H1 (cell line): ENCODE results near the gene XAF1. TPM values are rescaled to one million over a fixed set of nuclear protein-coding genes. Genes with fewer than 3 reads are reported as not detected.

ENCODE experiments used
- CTCF ChIA-PET: fragments of 300-600 bp; sonication (Branson Sonifier 250); formaldehyde crosslinking; loops from one replicate; lab custom pipeline; 2021; ENCODE audit not compliant: partially characterized antibody; lab: Charles Lee
- POLR2A ChIA-PET: fragments of 300-600 bp; sonication (Branson Sonifier 250); formaldehyde crosslinking; loops from one replicate; lab custom pipeline; 2021; ENCODE audit warnings: inconsistent platforms; ENCODE audit not compliant: partially characterized antibody; lab: Charles Lee
- DNase-seq, 2 experiments: peaks; one replicate each; pipeline versions ENCODE4 v3.0.0 to v3.0.0-alpha.2; 2010 to 2022; ENCODE audit warnings: low spot score in 2 of 2, low read depth in 1 of 2, mixed read lengths in 1 of 2
- FAIRE-seq: peaks from 2 replicates; lab custom pipeline; 2011; peaks lifted over from hg19 to GRCh38; lab: Jason Lieb, UNC
- H2AFZ ChIP-seq: 2 replicates; pipeline ENCODE4 v1.8.1; 2012; ENCODE audit warnings: low read length, inconsistent platforms
- H2AK5ac ChIP-seq: 2 replicates; pipeline ENCODE4 v1.6.1; 2013; ENCODE audit warnings: low read depth, low read length
- H2BK120ac ChIP-seq: replicated peaks from 2 replicates; pipeline ENCODE3; 2013; ENCODE audit warnings: low read depth, low read length, inconsistent platforms
- H2BK12ac ChIP-seq: 2 replicates; pipeline ENCODE4 v1.6.1; 2013; ENCODE audit warnings: low read depth, low read length
- H2BK15ac ChIP-seq: 2 replicates; pipeline ENCODE4 v1.6.1; 2013; ENCODE audit warnings: low read length
- H2BK20ac ChIP-seq: 2 replicates; pipeline ENCODE4 v1.6.1; 2013; ENCODE audit warnings: low read length
- H2BK5ac ChIP-seq: 2 replicates; pipeline ENCODE4 v1.6.1; 2013; ENCODE audit warnings: low read depth, low read length
- H3K14ac ChIP-seq: 2 replicates; pipeline ENCODE4 v1.6.1; 2013; ENCODE audit warnings: inconsistent platforms; ENCODE audit not compliant: insufficient read length
- H3K18ac ChIP-seq: 2 replicates; pipeline ENCODE4 v1.6.1; 2013; ENCODE audit warnings: low read length; ENCODE audit errors: extremely low read depth
- H3K23ac ChIP-seq: 2 replicates; pipeline ENCODE4 v1.6.1; 2013; ENCODE audit warnings: inconsistent platforms; ENCODE audit not compliant: insufficient read length
- H3K23me2 ChIP-seq: 2 replicates; pipeline ENCODE4 v1.6.1; 2013; ENCODE audit warnings: low read depth, low read length
- H3K27ac ChIP-seq: 2 replicates; pipeline ENCODE4 v1.6.1; 2011; ENCODE audit warnings: low read depth, low read length, inconsistent platforms
- H3K27me3 ChIP-seq, 4 experiments: replicated peaks in 1 of 4; 1 replicate in 1 of 4; 2 replicates in 3 of 4; pipeline versions ENCODE4 v1.6.1 to v1.8.1; 2011 to 2013; ENCODE audit warnings: low read length in 3 of 4, mild to moderate bottlenecking in 3 of 4, inconsistent platforms in 2 of 4, mixed read lengths in 2 of 4, moderate library complexity in 1 of 4; ENCODE audit not compliant: control insufficient read depth in 3 of 4, insufficient read depth in 3 of 4; ENCODE audit errors: extremely low read depth in 1 of 4
- H3K36me3 ChIP-seq, 4 experiments: 2 replicates each; pipeline versions ENCODE4 v1.6.1 to v1.8.1; 2011 to 2013; ENCODE audit warnings: mild to moderate bottlenecking in 4 of 4, low read length in 3 of 4, moderate library complexity in 2 of 4, control low read depth in 1 of 4, inconsistent platforms in 1 of 4; ENCODE audit not compliant: insufficient read depth in 4 of 4, control insufficient read depth in 2 of 4
- H3K4ac ChIP-seq: replicated peaks from 2 replicates; pipeline ENCODE3; 2013; ENCODE audit warnings: low read length, low read depth, mixed read lengths, inconsistent platforms; ENCODE audit not compliant: insufficient read length
- H3K4me1 ChIP-seq, 4 experiments: replicated peaks in 1 of 4; 1 replicate in 1 of 4; 2 replicates in 3 of 4; pipeline versions ENCODE4 v1.6.1 to v1.8.1; 2011 to 2013; ENCODE audit warnings: low read length in 3 of 4, inconsistent platforms in 2 of 4, mixed read lengths in 1 of 4; ENCODE audit not compliant: insufficient read depth in 4 of 4, control insufficient read depth in 3 of 4
- H3K4me2 ChIP-seq, 2 experiments: 2 replicates each; pipeline versions ENCODE4 v1.6.1 to v1.8.1; 2011 to 2013; ENCODE audit warnings: low read depth in 2 of 2, low read length in 2 of 2, control low read depth in 1 of 2, inconsistent platforms in 1 of 2, mild to moderate bottlenecking in 1 of 2; ENCODE audit not compliant: insufficient read depth in 1 of 2
- H3K4me3 ChIP-seq, 4 experiments: fragments of 200-600, 300-600 bp in 1 of 4; sonication (generic), shearing (Covaris generic), sonication (Bioruptor Twin) in 1 of 4; 2 replicates each; pipeline versions ENCODE4 v1.5.1 to v1.8.1; 2011 to 2016; ENCODE audit warnings: low read length in 4 of 4, low read depth in 3 of 4, control low read depth in 2 of 4, inconsistent platforms in 2 of 4, mild to moderate bottlenecking in 2 of 4, mixed read lengths in 1 of 4, moderate library complexity in 1 of 4; ENCODE audit not compliant: insufficient read depth in 2 of 4; ENCODE audit errors: extremely low read depth in 1 of 4
- H3K56ac ChIP-seq: replicated peaks from 2 replicates; pipeline ENCODE3; 2013; ENCODE audit warnings: low read depth, mild to moderate bottlenecking, mixed read lengths, low read length, inconsistent platforms; ENCODE audit not compliant: insufficient read length
- H3K79me1 ChIP-seq: 2 replicates; pipeline ENCODE4 v1.6.1; 2013; ENCODE audit warnings: low read depth, low read length, control low read depth
- H3K79me2 ChIP-seq, 2 experiments: 2 replicates each; pipeline versions ENCODE4 v1.6.1 to v1.8.1; 2012 to 2013; ENCODE audit warnings: low read length in 2 of 2, mild to moderate bottlenecking in 2 of 2, inconsistent platforms in 1 of 2; ENCODE audit not compliant: insufficient read depth in 2 of 2, control insufficient read depth in 1 of 2
- H3K9ac ChIP-seq, 4 experiments: replicated peaks in 1 of 4; 1 replicate in 1 of 4; 2 replicates in 3 of 4; pipeline versions ENCODE4 v1.6.1 to v1.8.1; 2011 to 2013; ENCODE audit warnings: low read depth in 3 of 4, low read length in 3 of 4, control low read depth in 2 of 4, mild to moderate bottlenecking in 2 of 4, moderate library complexity in 2 of 4, inconsistent platforms in 1 of 4; ENCODE audit errors: extremely low read depth in 1 of 4
- H3K9me3 ChIP-seq, 2 experiments: 2 replicates each; pipeline versions ENCODE4 v1.6.1 to v1.8.1; 2012 to 2013; ENCODE audit warnings: mild to moderate bottlenecking in 2 of 2, moderate library complexity in 2 of 2, control low read depth in 1 of 2, inconsistent platforms in 1 of 2, low read depth in 1 of 2, low read length in 1 of 2, mixed read lengths in 1 of 2; ENCODE audit not compliant: insufficient read depth in 2 of 2
- H4K20me1 ChIP-seq, 2 experiments: replicated peaks in 1 of 2; 2 replicates each; pipeline versions ENCODE3 to v1.8.1; 2011 to 2013; ENCODE audit warnings: inconsistent platforms in 2 of 2, low read length in 2 of 2, mild to moderate bottlenecking in 1 of 2; ENCODE audit not compliant: insufficient read depth in 2 of 2, control insufficient read depth in 1 of 2
- H4K5ac ChIP-seq: 2 replicates; pipeline ENCODE4 v1.6.1; 2013; ENCODE audit warnings: low read length, low read depth, mixed read lengths, inconsistent platforms; ENCODE audit not compliant: insufficient read length
- H4K8ac ChIP-seq: 2 replicates; pipeline ENCODE4 v1.8.0; 2013; ENCODE audit warnings: mild to moderate bottlenecking, moderate library complexity, low read length, inconsistent platforms; ENCODE audit not compliant: insufficient read depth; ENCODE audit errors: extremely low read depth
- H4K91ac ChIP-seq: replicated peaks from 2 replicates; pipeline ENCODE3; 2013; ENCODE audit warnings: low read length, mixed read lengths, inconsistent platforms; ENCODE audit not compliant: insufficient read length
- ATF2 ChIP-seq: IDR thresholded peaks from 2 replicates; pipeline ENCODE4 v1.6.1; 2012; ENCODE audit warnings: low read length, inconsistent platforms
- BCL11A ChIP-seq, 2 experiments: IDR thresholded peaks; one replicate each; pipeline ENCODE4 v1.6.1; 2011; ENCODE audit warnings: low read depth in 2 of 2, low read length in 2 of 2, mild to moderate bottlenecking in 2 of 2
- BRCA1 ChIP-seq: IDR thresholded peaks from 2 replicates; pipeline ENCODE4 v1.6.1; 2012; ENCODE audit warnings: low read depth, low read length, improper control_type of control experiment
- CBX8 ChIP-seq: fragments of 300-800, 300-1000 bp; sonication (generic); IDR thresholded peaks from 2 replicates; pipeline ENCODE4 v1.7.1; 2016; ENCODE audit warnings: low read depth, low read length, borderline replicate concordance
- CREB1 ChIP-seq: IDR thresholded peaks from 2 replicates; pipeline ENCODE4 v1.6.1; 2012; ENCODE audit warnings: inconsistent platforms
- GTF2F1 ChIP-seq: IDR thresholded peaks from 2 replicates; pipeline ENCODE4 v1.6.1; 2012; ENCODE audit warnings: low read depth, low read length, improper control_type of control experiment, borderline replicate concordance
- JUN ChIP-seq: IDR thresholded peaks from 2 replicates; pipeline ENCODE4 v1.6.1; 2011; ENCODE audit warnings: low read depth, mild to moderate bottlenecking, improper control_type of control experiment, low read length
- JUND ChIP-seq: IDR thresholded peaks from 2 replicates; pipeline ENCODE4 v1.6.1; 2011; ENCODE audit warnings: mild to moderate bottlenecking, improper control_type of control experiment, low read length
- MAX ChIP-seq: IDR thresholded peaks from 2 replicates; pipeline ENCODE4 v1.6.1; 2012; ENCODE audit warnings: inconsistent platforms
- RAD21 ChIP-seq, 2 experiments: IDR thresholded peaks in 1 of 2; conservative IDR thresholded peaks in 1 of 2; 2 replicates each; pipeline ENCODE4 v1.6.1; 2011; ENCODE audit warnings: low read depth in 2 of 2, low read length in 2 of 2, improper control_type of control experiment in 1 of 2, inconsistent platforms in 1 of 2, mild to moderate bottlenecking in 1 of 2, moderate library complexity in 1 of 2
- SAP30 ChIP-seq: fragments of 300-600 bp; sonication (generic); IDR thresholded peaks from 2 replicates; pipeline ENCODE4 v1.7.1; 2012; ENCODE audit warnings: low read length, moderate library complexity, mild to moderate bottlenecking, inconsistent platforms; ENCODE audit not compliant: insufficient read depth, insufficient replicate concordance
- SUZ12 ChIP-seq: fragments of 200-600 bp; sonication (generic); IDR thresholded peaks from 2 replicates; pipeline ENCODE4 v1.6.1; 2012; ENCODE audit warnings: mild to moderate bottlenecking, inconsistent platforms, low read length, moderate library complexity, mixed read lengths
- TBP ChIP-seq: IDR thresholded peaks from 2 replicates; pipeline ENCODE4 v1.6.1; 2011; ENCODE audit warnings: low read depth, low read length, improper control_type of control experiment
- WGBS, 2 experiments: shearing (Covaris generic) in 1 of 2; methylation state at CpG; one replicate each; pipeline versions ENCODE4 v1.1.6 to v1.1.7; 2013 to 2015; ENCODE audit warnings: low lambda C conversion rate in 2 of 2, mixed read lengths in 2 of 2, inconsistent platforms in 1 of 2, low coverage in 1 of 2, missing lambda C conversion rate in 1 of 2; ENCODE audit not compliant: insufficient replicate concordance in 2 of 2, insufficient coverage in 1 of 2, insufficient read length in 1 of 2; ENCODE audit errors: extremely low coverage in 1 of 2, missing lambda C conversion rate in 1 of 2; 5-methylcytosine and 5-hydroxymethylcytosine counted together
- polyA plus RNA-seq, 7 experiments: library from polyadenylated mRNA; depleted of rRNA in 3 of 7; stranded (reverse) in 5 of 7; unstranded in 2 of 7; fragments of >200 nt in 5 of 7; fragments of 200-250 nt in 2 of 7; gene quantifications; 1 replicate in 5 of 7; 2 replicates in 1 of 7; 4 replicates in 1 of 7; pipeline versions ENCODE4 v1.2.1 to v1.2.3, GENCODE V29; 2011 to 2013; ENCODE audit warnings: missing spikeins in 2 of 7, mixed read lengths in 2 of 7
- total RNA-seq: library from RNA; stranded (reverse); fragmentation: NEBNext Ultra II Directional; extraction: Animal tissue kit (Norgen Biotek cat#: 25700); gene quantifications from 2 replicates; pipeline ENCODE4 v1.2.1, GENCODE V29; 2021

Gene XAF1
- total and polyA plus RNA-seq, 2 of the 8 experiments (the other 6 are each of a cell fraction or from before 2014, with no cell fraction given), result not detected

GRCh38 chr17:6768447-6768846, 12.6 kb downstream of the XAF1 start:
- H3K56ac ChIP-seq, result no peak overlapping the region
- no peak overlapping the region for H3K4me2 ChIP-seq
- no peak overlapping the region for H4K8ac ChIP-seq
- H2AFZ ChIP-seq, result no peak overlapping the region
- H3K9me3 ChIP-seq, result peaks cover 0 to 4% of the 10 kb centered on the region in 2 experiments; a peak in 2 of 4 replicates
- ChIA-PET CTCF (no interaction called here), POLR2A (no interaction called here)
- no peaks in the 10 kb centered on the region for H3K4me1 ChIP-seq
- H3K14ac ChIP-seq, result no peak overlapping the region
- H3K4ac ChIP-seq, result no peak overlapping the region
- WGBS, 2 experiments, result 78% methylated on average over 2 of the region's 2 CpGs; no CpG with 5 or more reads in 1 of the 2 experiments
- no peak overlapping the region for H2BK15ac ChIP-seq
- no peak for FAIRE-seq
- H4K91ac ChIP-seq, result no peak overlapping the region
- no peaks in the 10 kb centered on the region; the same call in 1 of the 2 replicates for H3K23me2 ChIP-seq
- no peak overlapping the region for H2BK120ac ChIP-seq
- H3K27ac ChIP-seq, result no peak overlapping the region
- no peak overlapping the region for H2BK5ac ChIP-seq
- no peak overlapping the region for H3K23ac ChIP-seq
- H3K27me3 ChIP-seq, result no peaks in the 10 kb centered on the region; a peak in 1 of 7 replicates
- no peak overlapping the region for H2AK5ac ChIP-seq
- H2BK12ac ChIP-seq, result no peak overlapping the region
- no peak for DNase-seq
- H3K4me3 ChIP-seq, result no peak overlapping the region
- no peaks in the 10 kb centered on the region for H3K79me2 ChIP-seq
- no peaks in the 10 kb centered on the region for H4K20me1 ChIP-seq
- H2BK20ac ChIP-seq, result no peak overlapping the region
- H3K9ac ChIP-seq, result no peak overlapping the region
- no peak overlapping the region for H3K18ac ChIP-seq
- no peak overlapping the region for H4K5ac ChIP-seq
- H3K79me1 ChIP-seq, result no peaks in the 10 kb centered on the region
- no peaks in the 10 kb centered on the region for H3K36me3 ChIP-seq
- no peak for TF ChIP-seq RAD21 (IDR thresholded peaks at IDR 0.05 in 1 of 2, conservative IDR thresholded peaks at IDR 0.05 in 1 of 2; ENCODE audit: low read depth in 2 of 2, low read length in 2 of 2)
- no peak for TF ChIP-seq JUND
- TF ChIP-seq JUN, result no peak
- no peak for TF ChIP-seq CBX8
- TF ChIP-seq TBP, result no peak
- no peak for TF ChIP-seq SAP30
- TF ChIP-seq SUZ12, result no peak
- TF ChIP-seq CREB1, result no peak
- TF ChIP-seq ATF2, result no peak
- TF ChIP-seq MAX, result no peak
- TF ChIP-seq BCL11A (IDR thresholded peaks at IDR 0.05; ENCODE audit: low read depth in 2 of 2, low read length in 2 of 2), result no peak
- TF ChIP-seq BRCA1, result no peak
- TF ChIP-seq GTF2F1, result no peak
